ENCODE results near the gene LDAH.

The LDAH gene

GRCh38 chr2:20726913-20727312, 96.0 kb downstream of the LDAH start:
- Histone ChIP-seq H3K79me2 (ENCODE audit: low read length) (no peaks in the 10 kb centered on the region), H3K4me2 (ENCODE audit: low read depth, low read length) (no peak overlapping the region), H3K9ac (ENCODE audit: low read length) (no peak overlapping the region), H3K9me2 (replicated peaks; ENCODE audit: insufficient read depth, low read length) (no peaks in the 10 kb centered on the region), H3K9me3 (replicated peaks; ENCODE audit: insufficient read depth, low read length) (no peaks in the 10 kb centered on the region), H3K27me3 (replicated peaks; ENCODE audit: insufficient read depth, low read length) (no peaks in the 10 kb centered on the region), H3K27ac (ENCODE audit: low read length) (no peak overlapping the region), H3K4me1 (ENCODE audit: low read length) (no peaks in the 10 kb centered on the region), H3F3A (ENCODE audit: insufficient read depth, low read length) (no peaks in the 10 kb centered on the region), H3K4me3 (ENCODE audit: low read length) (no peak overlapping the region), H4K20me1 (ENCODE audit: insufficient read depth, low read length) (no peaks in the 10 kb centered on the region), H2AFZ (ENCODE audit: low read length) (no peak overlapping the region), H3K36me3 (replicated peaks; ENCODE audit: insufficient read depth, low read length) (no peaks in the 10 kb centered on the region)
- DNase-seq, result no peak
- TF ChIP-seq CTCF (IDR thresholded peaks at IDR 0.05; ENCODE audit: low read length) (no peak), EZH2phosphoT487 (IDR thresholded peaks at IDR 0.05; ENCODE audit: low read length) (no peak), EZH2 (optimal IDR thresholded peaks at IDR 0.05; ENCODE audit: low read depth, low read length) (no peak)

GRCh38 chr2:20725782-20726181, 97.1 kb downstream of the LDAH start:
- TF ChIP-seq EZH2 (optimal IDR thresholded peaks at IDR 0.05; ENCODE audit: low read depth, low read length) (no peak), EZH2phosphoT487 (IDR thresholded peaks at IDR 0.05; ENCODE audit: low read length) (no peak), CTCF (IDR thresholded peaks at IDR 0.05; ENCODE audit: low read length) (no peak)
- no peaks in the 10 kb centered on the region for H3F3A ChIP-seq (ENCODE audit: insufficient read depth, low read length)
- no peak for DNase-seq
- H3K27me3 ChIP-seq (replicated peaks; ENCODE audit: insufficient read depth, low read length), result no peaks in the 10 kb centered on the region
- H2AFZ ChIP-seq (ENCODE audit: low read length), result no peak overlapping the region
- no peak overlapping the region for H3K9ac ChIP-seq (ENCODE audit: low read length)
- H3K9me3 ChIP-seq (replicated peaks; ENCODE audit: insufficient read depth, low read length), result no peaks in the 10 kb centered on the region
- no peak overlapping the region for H3K27ac ChIP-seq (ENCODE audit: low read length)
- H4K20me1 ChIP-seq (ENCODE audit: insufficient read depth, low read length), result no peaks in the 10 kb centered on the region
- H3K9me2 ChIP-seq (replicated peaks; ENCODE audit: insufficient read depth, low read length), result no peaks in the 10 kb centered on the region
- no peak overlapping the region for H3K4me2 ChIP-seq (ENCODE audit: low read depth, low read length)
- no peaks in the 10 kb centered on the region for H3K4me1 ChIP-seq (ENCODE audit: low read length)
- no peaks in the 10 kb centered on the region for H3K79me2 ChIP-seq (ENCODE audit: low read length)
- H3K36me3 ChIP-seq (replicated peaks; ENCODE audit: insufficient read depth, low read length), result no peaks in the 10 kb centered on the region
- H3K4me3 ChIP-seq (ENCODE audit: low read length), result no peak overlapping the region

- Histone ChIP-seq H3K9me2 (replicated peaks; ENCODE audit: insufficient read depth, low read length) (no peaks in the 10 kb centered on the region), H3K9ac (ENCODE audit: low read length) (no peak overlapping the region), H3K27me3 (replicated peaks; ENCODE audit: insufficient read depth, low read length) (no peaks in the 10 kb centered on the region), H3K4me2 (ENCODE audit: low read depth, low read length) (no peak overlapping the region), H3K36me3 (replicated peaks; ENCODE audit: insufficient read depth, low read length) (no peaks in the 10 kb centered on the region), H3F3A (ENCODE audit: insufficient read depth, low read length) (no peaks in the 10 kb centered on the region), H3K27ac (ENCODE audit: low read length) (no peak overlapping the region), H4K20me1 (ENCODE audit: insufficient read depth, low read length) (no peaks in the 10 kb centered on the region), H3K4me3 (ENCODE audit: low read length) (no peak overlapping the region), H2AFZ (ENCODE audit: low read length) (no peak overlapping the region), H3K9me3 (replicated peaks; ENCODE audit: insufficient read depth, low read length) (no peaks in the 10 kb centered on the region), H3K4me1 (ENCODE audit: low read length) (no peaks in the 10 kb centered on the region), H3K79me2 (ENCODE audit: low read length) (no peaks in the 10 kb centered on the region)
- no peak for DNase-seq
- TF ChIP-seq EZH2phosphoT487 (IDR thresholded peaks at IDR 0.05; ENCODE audit: low read length) (no peak), CTCF (IDR thresholded peaks at IDR 0.05; ENCODE audit: low read length) (no peak), EZH2 (optimal IDR thresholded peaks at IDR 0.05; ENCODE audit: low read depth, low read length) (no peak)
These were observed 98.3 kb downstream of the LDAH start for GRCh38 chr2:20724500-20725053.
